AG10803 (cell line): ENCODE results near the gene GRIK5.
"Not testable (repeated sequence)": the region's sequence is repeated elsewhere in the genome, so short reads cannot be mapped to it uniquely, and the experiment has no call there.

ENCODE experiments used
- DNase-seq: peaks from one replicate; pipeline ENCODE4 v3.0.0; 2010; ENCODE audit warnings: low read depth
- H3K4me3 ChIP-seq: 2 replicates; pipeline ENCODE4 v1.5.1; 2011; ENCODE audit warnings: mild to moderate bottlenecking, low read length, control low read depth
- CTCF ChIP-seq: conservative IDR thresholded peaks from 2 replicates; pipeline ENCODE4 v1.5.1; 2011; ENCODE audit warnings: mild to moderate bottlenecking, low read length, control low read depth, inconsistent platforms

GRIK5 gene

GRCh38 chr19:42018503-42019193, 51.4 kb downstream of the GRIK5 start:
- H3K4me3 ChIP-seq: no peak overlapping the region
- no peak for TF ChIP-seq CTCF
- peak; percentile 33 for DNase-seq

- no peak for DNase-seq
- no peak for TF ChIP-seq CTCF
- H3K4me3 ChIP-seq: no peak overlapping the region
Measured at GRCh38 chr19:42017040-42017439, 53.0 kb downstream of the GRIK5 start.

- not testable (repeated sequence) for DNase-seq, H3K4me3 ChIP-seq
Measured at GRCh38 chr19:42012747-42013146, 57.3 kb downstream of the GRIK5 start.

- TF ChIP-seq CTCF: no peak
- peak; percentile 79 for DNase-seq
- no peak overlapping the region for H3K4me3 ChIP-seq
Measured at GRCh38 chr19:42010245-42011126, 59.5 kb downstream of the GRIK5 start.

GRCh38 chr19:42006569-42006968, 63.4 kb downstream of the GRIK5 start:
- H3K4me3 ChIP-seq: no peak overlapping the region
- no peak for DNase-seq
- no peak for TF ChIP-seq CTCF

GRCh38 chr19:42005504-42005903, 64.5 kb downstream of the GRIK5 start:
- DNase-seq: no peak
- H3K4me3 ChIP-seq: no peak overlapping the region
- TF ChIP-seq CTCF: no peak

- no peak overlapping the region for H3K4me3 ChIP-seq
- no peak for DNase-seq
- TF ChIP-seq CTCF: no peak
Measured at GRCh38 chr19:42003506-42004294, 66.3 kb downstream of the GRIK5 start.
